GM12875 (cell line): ENCODE results near the gene IRF3.

Experiments
- H3K4me3 ChIP-seq: one replicate; pipeline ENCODE4 v1.5.1; 2011; ENCODE audit warnings: low read depth, low read length, control low read depth
- CTCF ChIP-seq: IDR thresholded peaks from 2 replicates; pipeline ENCODE4 v1.5.1; 2011; ENCODE audit warnings: low read depth, mild to moderate bottlenecking, control low read depth, inconsistent platforms, low read length, moderate library complexity, borderline replicate concordance; ENCODE audit not compliant: insufficient read depth

IRF3 gene

GRCh38 chr19:49642492-49643035, 23.1 kb downstream of the IRF3 start:
- no peak for TF ChIP-seq CTCF
- peak overlapping the region; percentile 90 for H3K4me3 ChIP-seq

GRCh38 chr19:49641688-49642491, 23.8 kb downstream of the IRF3 start, which contains the start of gene SCAF1:
Gene SCAF1 (plus strand): TSS chr19:49642209. CDS start chr19:49645027, 2,818 bp downstream.
- no peak for TF ChIP-seq CTCF

GRCh38 chr19:49640113-49640898, 25.4 kb downstream of the IRF3 start, which contains the start of gene RRAS:
Gene RRAS (minus strand): TSS chr19:49640143. CDS start chr19:49640098, 45 bp downstream.
- no peak for TF ChIP-seq CTCF
- peak within 1 kb of the TSS; percentile 62 for H3K4me3 ChIP-seq

More at GRCh38 chr19:49641688-49642491, 23.8 kb downstream of the IRF3 start, which contains the start of gene SCAF1:
- peak within 1 kb of the TSS; percentile 90 for H3K4me3 ChIP-seq

- H3K4me3 ChIP-seq = peak overlapping the region; percentile 34
- no peak for TF ChIP-seq CTCF
Measured at GRCh38 chr19:49639401-49640112, 26.1 kb downstream of the IRF3 start.

GRCh38 chr19:49637821-49638738, 27.6 kb downstream of the IRF3 start:
- H3K4me3 ChIP-seq = no peak overlapping the region
- TF ChIP-seq CTCF = no peak

- no peak for TF ChIP-seq CTCF
- no peak overlapping the region for H3K4me3 ChIP-seq
Measured at GRCh38 chr19:49636233-49636932, 29.3 kb downstream of the IRF3 start.
